ENCODE results near the gene TXNRD1. TPM values are rescaled to one million over a fixed set of nuclear protein-coding genes. Genes with fewer than 3 reads are reported as not detected.

The TXNRD1 gene
- total RNA-seq, 2 donors from 2014 or later, result 87.6 to 115 TPM

DNA sequence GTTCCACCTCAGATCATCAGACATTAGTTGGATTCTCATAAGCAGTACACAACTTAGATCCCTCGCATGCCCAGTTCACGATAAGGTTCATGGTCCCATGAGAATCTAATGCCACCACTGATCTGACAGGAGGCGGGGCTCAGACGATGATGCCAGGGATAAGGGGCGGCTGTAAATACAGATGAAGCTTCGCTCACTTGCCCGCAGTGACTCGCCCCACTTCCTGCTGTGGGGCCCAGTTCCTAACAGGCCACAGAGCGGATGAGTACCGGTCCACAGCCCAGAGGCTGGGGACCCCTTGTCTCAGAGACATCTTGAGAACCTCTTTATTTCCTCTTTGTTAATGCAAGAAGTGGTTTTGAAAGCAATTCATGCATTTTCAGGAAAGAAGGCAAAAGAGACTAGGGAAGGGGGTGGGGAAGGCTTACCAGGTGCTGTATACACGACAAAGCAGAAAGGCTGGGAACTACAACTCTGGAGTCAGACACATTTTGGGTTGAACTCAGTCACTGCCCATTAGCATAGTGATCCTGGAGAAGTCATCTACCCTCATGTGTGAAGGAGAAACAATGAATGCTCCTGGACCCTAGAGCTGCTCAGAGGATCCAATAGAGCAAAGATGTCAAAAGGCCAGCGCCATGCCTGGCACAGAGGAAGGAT is 156.6 kb downstream of the TXNRD1 start:
- TF ChIP-seq POLR2A (IDR thresholded peaks at IDR 0.05) (no peak), POLR2AphosphoS5 (IDR thresholded peaks at IDR 0.05) (no peak)
- TF ChIP-seq, protein P1, sequence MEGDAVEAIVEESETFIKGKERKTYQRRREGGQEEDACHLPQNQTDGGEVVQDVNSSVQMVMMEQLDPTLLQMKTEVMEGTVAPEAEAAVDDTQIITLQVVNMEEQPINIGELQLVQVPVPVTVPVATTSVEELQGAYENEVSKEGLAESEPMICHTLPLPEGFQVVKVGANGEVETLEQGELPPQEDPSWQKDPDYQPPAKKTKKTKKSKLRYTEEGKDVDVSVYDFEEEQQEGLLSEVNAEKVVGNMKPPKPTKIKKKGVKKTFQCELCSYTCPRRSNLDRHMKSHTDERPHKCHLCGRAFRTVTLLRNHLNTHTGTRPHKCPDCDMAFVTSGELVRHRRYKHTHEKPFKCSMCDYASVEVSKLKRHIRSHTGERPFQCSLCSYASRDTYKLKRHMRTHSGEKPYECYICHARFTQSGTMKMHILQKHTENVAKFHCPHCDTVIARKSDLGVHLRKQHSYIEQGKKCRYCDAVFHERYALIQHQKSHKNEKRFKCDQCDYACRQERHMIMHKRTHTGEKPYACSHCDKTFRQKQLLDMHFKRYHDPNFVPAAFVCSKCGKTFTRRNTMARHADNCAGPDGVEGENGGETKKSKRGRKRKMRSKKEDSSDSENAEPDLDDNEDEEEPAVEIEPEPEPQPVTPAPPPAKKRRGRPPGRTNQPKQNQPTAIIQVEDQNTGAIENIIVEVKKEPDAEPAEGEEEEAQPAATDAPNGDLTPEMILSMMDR (IDR thresholded peaks at IDR 0.05), result no peak
- H3K36me3 ChIP-seq, result no peaks in the 10 kb centered on the region
- intact Hi-C loops (cut with DNase I), result no loop called here
- no peaks in the 10 kb centered on the region for H3K9me3 ChIP-seq
- 79% methylated on average over 12 of the region's 12 CpGs for WGBS
- H3K4me1 ChIP-seq (replicated peaks), result no peaks in the 10 kb centered on the region
- no peak for DNase-seq (ENCODE audit: low spot score)
- no peak overlapping the region for H3K27ac ChIP-seq
- no peak overlapping the region for H3K4me3 ChIP-seq
- H3K27me3 ChIP-seq (replicated peaks; ENCODE audit: insufficient read depth), result no peaks in the 10 kb centered on the region

DNA sequence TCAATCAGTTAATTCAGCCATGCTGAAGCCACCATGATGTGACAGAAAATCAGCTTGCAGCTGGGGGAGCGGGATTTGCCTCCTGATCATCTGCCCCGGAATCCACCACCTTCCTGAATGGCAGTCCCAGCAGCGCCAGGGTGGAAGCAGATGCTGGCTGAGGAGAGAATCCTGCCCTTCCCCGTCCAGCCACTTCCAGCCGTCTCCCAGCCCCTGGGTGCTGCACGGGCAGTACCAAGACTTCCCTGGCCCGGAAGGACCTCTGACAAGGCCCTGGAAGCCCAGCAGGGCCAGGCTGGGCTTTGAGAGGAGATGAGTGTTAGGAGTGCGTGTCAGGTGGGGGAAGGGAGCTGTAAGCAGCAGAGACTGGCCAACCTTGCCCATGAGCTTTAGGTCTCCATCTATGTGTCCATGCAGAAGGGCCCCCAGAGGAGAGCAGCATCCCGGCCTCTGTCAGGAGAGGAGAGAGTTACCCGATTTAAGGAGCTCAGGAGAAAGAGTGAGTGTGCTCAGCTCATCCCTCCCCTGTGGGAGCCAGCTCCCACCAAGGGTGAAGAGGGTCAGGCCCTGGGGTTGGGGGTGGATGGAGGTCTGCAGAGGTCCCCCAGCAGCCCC is 157.2 kb downstream of the TXNRD1 start:
- DNase-seq (ENCODE audit: low spot score), result no peak
- no peak for TF ChIP-seq POLR2AphosphoS5 (IDR thresholded peaks at IDR 0.05)
- TF ChIP-seq POLR2A (IDR thresholded peaks at IDR 0.05), result no peak
- TF ChIP-seq, protein P1 (IDR thresholded peaks at IDR 0.05), result no peak
- no peak overlapping the region for H3K4me3 ChIP-seq
- no peak overlapping the region for H3K27ac ChIP-seq
- intact Hi-C loops (cut with DNase I), result no loop called here
- H3K36me3 ChIP-seq, result no peaks in the 10 kb centered on the region
- 93% methylated on average over 10 of the region's 10 CpGs for WGBS
- no peaks in the 10 kb centered on the region for H3K4me1 ChIP-seq (replicated peaks)
- H3K9me3 ChIP-seq, result no peaks in the 10 kb centered on the region
- H3K27me3 ChIP-seq (replicated peaks; ENCODE audit: insufficient read depth), result no peaks in the 10 kb centered on the region

DNA sequence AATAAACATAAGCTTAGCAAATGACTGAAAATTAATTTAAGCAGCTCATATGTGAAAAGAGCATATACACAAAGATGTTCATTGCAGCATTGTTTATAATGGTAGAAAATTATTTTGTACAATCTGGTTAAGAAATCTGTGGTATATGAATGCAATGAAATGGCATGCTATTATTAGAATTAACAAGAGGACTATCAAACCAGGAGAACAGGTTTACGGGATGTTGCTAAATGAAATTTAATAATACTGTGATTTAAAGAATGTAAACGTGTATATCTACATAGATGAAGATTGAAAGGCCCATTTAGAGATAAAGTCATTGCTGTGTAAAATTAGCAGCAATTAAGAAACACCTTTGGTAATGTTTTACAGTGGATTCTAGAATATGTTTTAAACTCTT is 158.5 kb downstream of the TXNRD1 start:
- no peaks in the 10 kb centered on the region for H3K36me3 ChIP-seq
- no peak overlapping the region for H3K27ac ChIP-seq
- H3K4me1 ChIP-seq (replicated peaks), result no peaks in the 10 kb centered on the region
- intact Hi-C loops (cut with DNase I), result no loop called here
- TF ChIP-seq, protein P1 (IDR thresholded peaks at IDR 0.05), result no peak
- TF ChIP-seq POLR2A (IDR thresholded peaks at IDR 0.05) (no peak), POLR2AphosphoS5 (IDR thresholded peaks at IDR 0.05) (no peak)
- no peak overlapping the region for H3K4me3 ChIP-seq
- 59% methylated on average over 2 of the region's 2 CpGs for WGBS
- no peaks in the 10 kb centered on the region for H3K27me3 ChIP-seq (replicated peaks; ENCODE audit: insufficient read depth)
- H3K9me3 ChIP-seq, result no peaks in the 10 kb centered on the region
- no peak for DNase-seq (ENCODE audit: low spot score)

DNA sequence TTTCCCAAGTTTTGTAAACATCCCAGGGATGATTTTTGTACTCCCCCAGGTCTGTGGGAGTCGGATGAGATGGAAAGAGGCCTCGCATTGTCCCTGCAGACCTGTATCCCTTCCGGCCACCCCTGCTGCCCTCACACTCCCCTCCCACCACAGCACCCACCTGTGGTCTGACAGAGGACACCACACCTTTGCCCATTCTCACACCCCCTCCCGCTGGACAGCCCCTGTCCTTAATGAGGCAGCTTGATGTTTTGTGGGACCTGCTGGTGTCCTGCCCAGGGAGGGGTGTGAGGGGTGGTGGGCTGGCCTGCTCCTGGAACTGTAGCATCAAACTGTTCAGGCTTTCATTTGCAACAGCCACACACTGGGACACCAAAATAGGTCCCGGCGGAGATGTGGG is 159.2 kb downstream of the TXNRD1 start:
- no peaks in the 10 kb centered on the region for H3K27me3 ChIP-seq (replicated peaks; ENCODE audit: insufficient read depth)
- no peak overlapping the region for H3K4me3 ChIP-seq
- no peaks in the 10 kb centered on the region for H3K36me3 ChIP-seq
- WGBS, result 81% methylated on average over 6 of the region's 6 CpGs
- H3K4me1 ChIP-seq (replicated peaks), result no peaks in the 10 kb centered on the region
- intact Hi-C loops (cut with DNase I), result no loop called here
- no peak overlapping the region for H3K27ac ChIP-seq
- H3K9me3 ChIP-seq, result no peaks in the 10 kb centered on the region
- no peak for DNase-seq (ENCODE audit: low spot score)
- TF ChIP-seq POLR2A (IDR thresholded peaks at IDR 0.05) (no peak), POLR2AphosphoS5 (IDR thresholded peaks at IDR 0.05) (no peak)
- TF ChIP-seq, protein P1 (IDR thresholded peaks at IDR 0.05), result no peak

DNA sequence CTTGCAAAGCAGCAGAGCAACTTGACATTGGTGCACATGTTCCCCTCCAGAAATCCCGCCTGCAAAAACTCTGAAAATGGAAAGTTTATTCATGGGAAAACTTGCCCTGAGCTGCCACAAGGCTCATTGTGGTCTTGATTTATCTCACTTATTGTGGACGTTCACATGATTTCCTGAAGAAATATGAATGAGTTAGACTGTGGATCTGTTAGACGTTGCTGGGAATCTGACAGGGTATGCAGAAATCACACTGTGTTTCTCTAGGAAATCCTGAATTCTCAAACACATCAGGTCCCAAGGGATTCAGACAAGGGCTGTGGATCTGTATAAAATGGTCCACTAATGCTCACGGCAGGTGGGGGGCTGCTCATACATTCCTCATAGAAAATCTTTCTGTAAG is 160.2 kb downstream of the TXNRD1 start:
- TF ChIP-seq, protein P1 (IDR thresholded peaks at IDR 0.05), result no peak
- no peak for TF ChIP-seq POLR2A (IDR thresholded peaks at IDR 0.05)
- TF ChIP-seq POLR2AphosphoS5 (IDR thresholded peaks at IDR 0.05), result no peak
- intact Hi-C loops (cut with DNase I), result no loop called here
- Histone ChIP-seq H3K36me3 (no peaks in the 10 kb centered on the region), H3K27me3 (replicated peaks; ENCODE audit: insufficient read depth) (no peaks in the 10 kb centered on the region), H3K4me1 (replicated peaks) (no peaks in the 10 kb centered on the region), H3K27ac (no peak overlapping the region), H3K9me3 (no peaks in the 10 kb centered on the region), H3K4me3 (no peak overlapping the region)
- DNase-seq (ENCODE audit: low spot score), result no peak
- 66% methylated on average over 4 of the region's 4 CpGs for whole genome bisulfite sequencing

Measured in prostate gland (tissue), 2 donors.